ENCODE results near the gene PSMD2.

DNA sequence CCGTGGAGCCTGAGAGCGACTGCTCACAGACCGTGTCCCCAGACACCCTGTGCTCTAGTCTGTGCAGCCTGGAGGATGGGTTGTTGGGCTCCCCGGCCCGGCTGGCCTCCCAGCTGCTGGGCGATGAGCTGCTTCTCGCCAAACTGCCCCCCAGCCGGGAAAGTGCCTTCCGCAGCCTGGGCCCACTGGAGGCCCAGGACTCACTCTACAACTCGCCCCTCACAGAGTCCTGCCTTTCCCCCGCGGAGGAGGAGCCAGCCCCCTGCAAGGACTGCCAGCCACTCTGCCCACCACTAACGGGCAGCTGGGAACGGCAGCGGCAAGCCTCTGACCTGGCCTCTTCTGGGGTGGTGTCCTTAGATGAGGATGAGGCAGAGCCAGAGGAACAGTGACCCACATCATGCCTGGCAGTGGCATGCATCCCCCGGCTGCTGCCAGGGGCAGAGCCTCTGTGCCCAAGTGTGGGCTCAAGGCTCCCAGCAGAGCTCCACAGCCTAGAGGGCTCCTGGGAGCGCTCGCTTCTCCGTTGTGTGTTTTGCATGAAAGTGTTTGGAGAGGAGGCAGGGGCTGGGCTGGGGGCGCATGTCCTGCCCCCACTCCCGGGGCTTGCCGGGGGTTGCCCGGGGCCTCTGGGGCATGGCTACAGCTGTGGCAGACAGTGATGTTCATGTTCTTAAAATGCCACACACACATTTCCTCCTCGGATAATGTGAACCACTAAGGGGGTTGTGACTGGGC, 45.7 kb downstream of the PSMD2 start:
- TF ChIP-seq, protein P1, sequence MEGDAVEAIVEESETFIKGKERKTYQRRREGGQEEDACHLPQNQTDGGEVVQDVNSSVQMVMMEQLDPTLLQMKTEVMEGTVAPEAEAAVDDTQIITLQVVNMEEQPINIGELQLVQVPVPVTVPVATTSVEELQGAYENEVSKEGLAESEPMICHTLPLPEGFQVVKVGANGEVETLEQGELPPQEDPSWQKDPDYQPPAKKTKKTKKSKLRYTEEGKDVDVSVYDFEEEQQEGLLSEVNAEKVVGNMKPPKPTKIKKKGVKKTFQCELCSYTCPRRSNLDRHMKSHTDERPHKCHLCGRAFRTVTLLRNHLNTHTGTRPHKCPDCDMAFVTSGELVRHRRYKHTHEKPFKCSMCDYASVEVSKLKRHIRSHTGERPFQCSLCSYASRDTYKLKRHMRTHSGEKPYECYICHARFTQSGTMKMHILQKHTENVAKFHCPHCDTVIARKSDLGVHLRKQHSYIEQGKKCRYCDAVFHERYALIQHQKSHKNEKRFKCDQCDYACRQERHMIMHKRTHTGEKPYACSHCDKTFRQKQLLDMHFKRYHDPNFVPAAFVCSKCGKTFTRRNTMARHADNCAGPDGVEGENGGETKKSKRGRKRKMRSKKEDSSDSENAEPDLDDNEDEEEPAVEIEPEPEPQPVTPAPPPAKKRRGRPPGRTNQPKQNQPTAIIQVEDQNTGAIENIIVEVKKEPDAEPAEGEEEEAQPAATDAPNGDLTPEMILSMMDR (IDR thresholded peaks at IDR 0.05): no peak
- TF ChIP-seq EP300 (IDR thresholded peaks at IDR 0.05; ENCODE audit: low read depth) (no peak), POLR2AphosphoS5 (IDR thresholded peaks at IDR 0.05) (no peak), POLR2A (IDR thresholded peaks at IDR 0.05) (no peak)

Data from transverse colon (tissue), 4 donors.